GM21825 (cell line): ENCODE data around the gene SH2D2A.

ENCODE experiments used
- ATAC-seq: cut with Tn5 transposase; IDR thresholded peaks from one replicate; pipeline ENCODE4 v1.9.1; 2021; ENCODE audit warnings: mild to moderate bottlenecking, moderate library complexity; ENCODE audit not compliant: unreplicated experiment

SH2D2A gene

DNA sequence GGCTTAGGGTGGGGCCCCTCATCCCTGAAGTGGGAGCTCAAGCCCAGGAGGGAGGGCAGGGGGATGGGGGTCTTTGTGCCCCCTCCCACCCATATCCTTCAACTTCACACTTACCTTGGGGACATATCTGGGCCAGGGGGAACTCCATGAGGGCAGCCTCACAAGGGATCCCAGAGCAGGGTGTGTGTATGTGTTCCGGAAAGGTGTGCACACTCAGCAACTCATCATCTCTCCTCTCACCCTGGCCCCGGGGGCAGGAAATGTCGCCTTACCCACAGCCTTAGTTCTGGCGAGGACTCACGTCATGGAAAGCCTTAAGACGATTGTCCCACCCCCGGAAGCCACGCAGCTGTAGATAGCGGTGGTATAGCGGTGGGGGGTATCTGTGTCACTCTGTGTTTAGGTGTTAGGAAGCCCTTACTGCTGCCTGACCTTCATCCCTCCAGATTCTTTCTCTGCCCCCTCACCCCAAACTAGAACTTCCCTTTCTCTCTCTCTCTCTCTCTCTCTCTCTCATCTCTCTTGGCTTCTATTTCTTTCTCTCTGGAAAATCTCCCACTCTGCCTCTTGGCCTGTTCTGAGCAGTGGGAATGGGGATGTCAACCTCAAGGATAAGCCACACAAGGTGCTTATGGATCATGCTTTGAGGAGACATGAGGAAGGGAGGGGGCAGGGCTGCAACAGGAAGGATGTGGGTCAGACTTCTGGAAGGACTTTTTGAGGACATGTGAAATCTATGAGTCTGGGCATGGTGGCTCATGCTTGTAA is at the start of gene SH2D2A:
Gene SH2D2A (minus strand): TSS at position 288 of the 768 bp plus-strand sequence. CDS start 140 bp downstream, at position 148.
- no peak for ATAC-seq

DNA sequence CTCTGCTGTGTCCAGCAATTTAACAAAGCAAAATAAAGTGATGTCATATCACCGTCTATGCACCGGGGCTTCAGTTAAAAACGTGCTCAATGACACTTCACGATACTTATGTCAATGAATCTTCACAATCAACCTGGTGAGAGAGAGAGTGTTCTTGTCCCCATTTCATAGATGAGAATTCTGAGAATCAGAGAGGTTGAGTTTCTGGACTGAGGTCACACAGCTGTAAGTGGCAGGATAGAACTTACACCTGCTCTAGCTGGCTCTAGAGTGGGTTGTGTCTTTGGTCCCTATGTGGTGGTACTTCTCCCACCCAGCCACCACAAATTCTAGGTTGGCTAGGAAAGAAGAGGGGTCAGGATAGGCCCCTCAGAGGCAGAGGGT is 49.2 kb upstream of the SH2D2A start:
- no peak for ATAC-seq

GRCh38 chr1:156865258-156865657 is 48.6 kb upstream of the SH2D2A start:
- no peak for ATAC-seq

- no peak for ATAC-seq
Measured at GRCh38 chr1:156864796-156865195, 48.1 kb upstream of the SH2D2A start.

- ATAC-seq = no peak
Measured at GRCh38 chr1:156863631-156864030, 47.0 kb upstream of the SH2D2A start.

GRCh38 chr1:156862997-156863599 is 46.5 kb upstream of the SH2D2A start:
- ATAC-seq = no peak

- no peak for ATAC-seq
Measured at GRCh38 chr1:156862584-156862983, 45.9 kb upstream of the SH2D2A start.

- ATAC-seq = no peak
Measured at GRCh38 chr1:156860628-156861423, 44.2 kb upstream of the SH2D2A start, which contains the start of gene NTRK1. TSS of gene NTRK1 (plus strand) at chr1:156860865. CDS start at chr1:156860935, 70 bp downstream.

GRCh38 chr1:156860113-156860627 is 43.5 kb upstream of the SH2D2A start:
- no peak for ATAC-seq

DNA sequence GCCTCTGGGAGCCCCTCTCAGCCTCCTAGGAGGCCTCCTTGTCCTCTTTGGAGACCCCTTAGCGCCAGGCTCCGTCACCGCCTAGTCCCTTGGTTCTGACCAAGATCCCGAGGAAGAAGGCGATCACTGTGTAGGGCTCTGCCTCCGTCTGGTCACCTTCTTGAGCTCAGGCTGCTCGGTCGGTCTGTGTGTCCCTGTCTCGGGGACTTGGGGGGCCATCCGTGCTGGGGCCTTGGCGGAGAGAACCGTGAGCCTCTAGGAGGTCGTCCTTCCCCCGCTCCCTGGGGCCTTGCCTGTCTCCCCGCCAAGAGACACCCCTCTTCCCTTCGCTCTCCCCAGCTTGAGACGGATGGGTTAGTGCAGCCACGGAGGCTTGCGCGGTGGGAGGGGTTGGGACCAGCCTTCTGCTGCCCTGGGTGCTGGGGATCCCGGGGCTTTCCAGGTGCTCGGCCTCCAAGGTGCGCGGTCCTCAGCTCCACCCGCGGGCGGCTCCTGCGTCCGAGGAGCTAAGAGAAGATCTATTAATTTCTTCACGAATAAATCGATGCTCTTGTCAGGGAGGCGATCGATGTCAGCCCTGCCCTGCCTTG is 43.0 kb upstream of the SH2D2A start:
- ATAC-seq = no peak

DNA sequence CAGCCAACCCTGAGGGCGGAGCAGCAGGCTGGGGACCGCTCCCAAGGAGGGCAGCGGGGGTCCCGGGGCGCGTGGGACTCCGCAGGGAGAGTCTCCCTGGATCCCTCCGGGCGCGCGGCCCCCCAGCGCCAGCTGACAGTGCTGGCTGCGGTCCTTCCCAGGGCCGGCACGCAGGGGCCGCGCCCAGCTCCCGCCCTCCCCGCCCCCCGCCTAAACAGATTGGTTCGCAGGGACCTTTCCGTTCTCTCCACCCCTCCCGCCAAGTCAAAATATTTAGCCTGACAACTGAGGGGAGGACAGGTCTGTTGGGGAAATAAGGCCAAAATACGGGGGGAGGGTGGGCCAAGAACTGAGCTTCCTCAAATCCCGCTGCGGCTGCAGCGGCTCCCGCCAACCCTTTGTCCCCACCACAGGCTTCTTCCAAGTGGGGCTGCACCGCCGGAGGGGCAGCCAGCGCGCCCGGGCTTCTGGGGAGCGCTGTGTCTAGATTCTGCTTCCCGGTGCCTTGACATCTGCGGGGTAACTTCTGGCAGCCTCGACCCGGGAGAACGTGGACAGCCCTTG is 42.4 kb upstream of the SH2D2A start, which contains the start of gene INSRR:
Gene INSRR (minus strand): TSS at position 159 of the 564 bp plus-strand sequence. CDS start 496 bp downstream, outside the sequence.
- ATAC-seq = no peak

DNA sequence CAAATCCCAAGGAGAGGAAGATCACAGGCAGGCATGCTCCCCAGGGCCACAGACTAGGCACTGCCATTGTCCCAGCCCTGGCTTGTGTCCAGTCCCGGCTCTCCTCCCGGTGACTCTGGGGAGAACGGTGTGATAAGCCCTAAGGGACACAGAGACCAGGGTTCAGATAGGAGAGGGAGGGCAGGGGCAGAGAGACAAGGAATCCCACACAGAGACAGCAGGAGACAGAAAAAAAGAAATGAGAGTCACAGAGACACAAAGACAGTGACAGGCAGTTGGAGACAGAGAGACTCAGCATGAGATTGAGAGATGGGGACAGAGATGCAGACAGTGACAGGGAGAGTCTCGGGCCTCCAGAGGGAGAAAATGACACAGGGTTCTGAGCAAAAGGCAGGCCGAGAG is 41.9 kb upstream of the SH2D2A start:
- no peak for ATAC-seq

DNA sequence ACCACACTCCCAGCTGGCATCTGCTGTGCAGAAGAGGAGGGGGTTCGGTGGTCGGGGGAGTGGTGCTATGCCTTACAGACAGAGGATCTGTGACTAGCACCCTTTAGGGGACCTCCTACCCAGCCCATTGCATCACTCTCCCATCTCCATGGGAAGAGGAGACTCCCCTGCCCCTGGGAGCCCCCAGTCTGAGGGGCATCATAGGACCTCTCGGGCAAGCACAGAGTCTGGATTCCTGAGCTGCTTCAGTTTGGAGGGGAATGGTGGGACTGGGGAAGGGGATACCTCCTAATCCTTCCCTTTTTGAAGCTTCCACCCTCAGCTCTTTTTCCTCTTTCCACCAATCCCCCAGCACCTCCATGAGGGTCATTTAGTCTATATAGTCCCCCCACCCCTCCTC is 40.9 kb upstream of the SH2D2A start:
- no peak for ATAC-seq

DNA sequence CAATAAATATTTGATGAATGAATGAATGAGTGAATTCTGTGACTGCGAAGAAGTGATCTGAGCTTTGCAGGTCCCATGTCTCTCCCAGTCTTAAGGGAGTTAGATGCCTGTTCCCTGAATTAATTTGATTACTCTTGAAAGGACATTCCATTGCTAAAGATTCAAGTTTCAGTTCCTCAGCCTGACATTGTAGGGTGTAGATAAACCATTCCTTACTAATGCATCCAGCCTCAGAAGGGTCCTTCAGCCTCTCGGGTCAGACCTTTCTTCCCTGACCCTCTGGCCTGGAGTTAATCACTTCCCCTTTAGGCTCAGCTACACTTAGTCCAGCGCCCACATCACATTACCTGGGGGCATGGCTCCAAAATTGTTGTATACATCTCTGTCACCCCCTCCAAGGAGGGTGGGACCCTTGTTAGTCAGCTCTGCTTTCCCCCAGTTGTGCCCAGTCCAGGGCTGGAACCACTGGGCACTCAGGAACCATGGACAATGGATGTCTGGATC is 39.7 kb upstream of the SH2D2A start:
- no peak for ATAC-seq

DNA sequence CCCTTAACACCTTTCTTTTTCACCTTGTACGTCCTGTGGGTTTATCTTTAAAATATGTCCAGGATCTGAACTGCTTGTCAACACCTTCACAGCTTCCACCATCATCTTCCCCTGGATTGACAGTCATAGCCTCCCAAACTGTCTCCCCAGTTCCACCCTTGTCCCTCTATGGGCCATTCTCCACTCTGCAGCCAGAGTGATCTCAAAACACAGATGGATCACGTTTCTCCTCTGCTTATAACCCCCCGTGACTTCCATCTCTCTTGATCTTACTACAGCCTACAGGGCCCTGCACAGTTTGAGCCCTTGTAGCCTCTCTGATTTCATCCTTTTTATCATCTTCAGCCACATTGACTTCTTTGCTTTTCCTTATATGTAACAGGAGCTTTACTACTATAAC is 38.0 kb upstream of the SH2D2A start:
- no peak for ATAC-seq

- ATAC-seq = no peak
Measured at GRCh38 chr1:156853761-156854160, 37.1 kb upstream of the SH2D2A start.

DNA sequence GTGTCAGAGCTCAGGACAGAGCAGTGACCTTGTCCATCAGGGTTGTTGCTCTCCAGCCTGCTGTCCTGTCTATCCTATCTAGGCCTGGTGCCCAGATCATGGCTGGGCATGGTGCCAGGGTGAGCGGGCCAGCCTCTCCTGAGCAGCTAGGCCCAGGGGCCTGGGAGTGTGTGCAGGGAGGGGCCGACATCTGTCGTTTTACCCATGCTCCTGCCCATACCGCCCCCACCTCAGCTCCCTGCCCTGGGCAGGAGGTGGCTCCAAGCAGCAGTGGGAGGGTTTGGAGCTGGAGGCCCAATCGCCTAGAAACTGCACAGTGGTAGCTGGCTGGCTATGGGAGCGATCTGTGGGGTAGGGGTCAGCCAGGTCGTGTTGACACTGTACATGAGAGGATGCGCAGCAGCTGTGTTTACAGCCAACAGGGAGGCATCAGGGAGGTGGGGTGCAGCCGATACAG is 35.8 kb upstream of the SH2D2A start:
- no peak for ATAC-seq

DNA sequence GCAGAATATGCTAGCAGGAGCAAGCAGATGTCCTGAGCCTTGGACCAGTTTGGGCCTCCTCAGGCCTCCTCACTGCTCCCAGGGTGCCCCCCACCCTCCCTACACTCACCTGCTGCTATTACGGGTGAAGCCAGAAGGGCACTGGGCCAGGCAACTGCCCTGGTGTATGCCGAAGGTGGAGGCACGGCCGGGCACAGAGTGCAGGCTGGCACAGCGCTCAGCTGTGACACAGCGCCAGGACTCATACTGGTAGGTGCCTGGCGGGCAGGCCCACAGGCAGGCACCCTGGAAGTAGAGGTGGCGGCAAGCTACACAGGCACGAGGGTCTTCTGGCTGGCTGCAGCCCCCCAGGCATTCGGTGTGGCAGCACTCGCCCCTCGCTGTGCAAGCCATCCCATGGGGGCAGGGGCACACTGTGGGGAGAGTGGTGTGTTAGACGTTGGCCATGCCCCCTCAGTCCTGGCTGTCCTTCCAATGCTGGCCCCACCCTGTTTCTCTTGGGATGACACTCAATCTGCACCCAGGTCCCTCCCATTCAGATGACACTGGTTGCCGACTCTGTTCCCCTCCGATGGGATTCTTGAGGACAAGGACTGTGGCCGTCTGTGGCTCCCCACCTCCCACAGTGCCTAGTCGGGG is 35.2 kb upstream of the SH2D2A start:
- no peak for ATAC-seq

GRCh38 chr1:156849151-156849496 is 32.5 kb upstream of the SH2D2A start:
- ATAC-seq = no peak
